HL-60 (cell line): ENCODE results near the gene NDUFA13.

ENCODE experiments used
- GABPA ChIP-seq: IDR thresholded peaks from 2 replicates; pipeline ENCODE4 v1.6.1; 2012; ENCODE audit warnings: low read depth
- POLR2AphosphoS5 ChIP-seq: IDR thresholded peaks from 2 replicates; pipeline ENCODE4 v1.6.1; 2012; ENCODE audit warnings: low read depth
- SPI1 ChIP-seq: IDR thresholded peaks from 2 replicates; pipeline ENCODE4 v1.6.1; 2012; ENCODE audit warnings: low read depth, mild to moderate bottlenecking, borderline replicate concordance
- TF ChIP-seq, protein P1 (sequence below): IDR thresholded peaks from one replicate; pipeline ENCODE4 v1.5.1; 2011; ENCODE audit warnings: low read length, control low read depth, inconsistent platforms; ENCODE audit not compliant: insufficient read depth
- TF ChIP-seq, protein P2 (sequence below): IDR thresholded peaks from 2 replicates; pipeline ENCODE4 v1.6.1; 2012; ENCODE audit warnings: low read depth; ENCODE audit not compliant: insufficient replicate concordance

DNA sequence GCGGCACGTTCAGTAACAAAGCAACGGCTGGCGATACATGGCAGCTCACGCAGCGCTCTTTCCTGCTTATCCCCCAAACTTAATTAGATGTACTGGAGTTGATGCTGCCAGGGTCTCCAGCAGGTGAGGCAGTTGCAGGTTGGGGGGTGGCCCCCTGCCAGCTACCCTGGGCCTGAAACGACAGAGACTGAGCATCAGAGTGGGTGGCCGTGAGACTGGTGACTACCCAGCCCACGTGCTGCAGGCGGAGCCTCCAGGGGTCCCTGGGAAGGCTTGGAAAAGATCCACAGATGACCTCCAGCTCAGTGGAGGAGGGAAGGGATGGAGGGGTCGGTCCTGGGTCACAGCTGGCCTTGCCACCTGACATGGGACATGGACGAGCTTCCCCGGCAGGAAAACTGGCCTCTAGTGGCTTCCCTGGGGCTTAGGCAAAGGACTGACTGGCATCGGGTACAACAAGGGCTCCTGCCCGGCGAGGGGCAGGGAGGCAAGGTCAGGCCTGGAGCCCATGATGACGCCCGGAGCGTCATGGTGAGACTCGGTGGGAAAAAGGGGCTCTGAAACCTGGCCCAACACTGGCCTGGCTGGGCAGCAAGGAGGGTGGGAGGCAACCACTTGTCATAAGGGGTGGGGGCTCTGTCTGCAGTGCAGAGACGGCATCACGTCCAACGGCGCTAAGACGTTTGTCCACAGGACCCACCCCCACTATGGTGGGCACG is 46.1 kb downstream of the NDUFA13 start:
- TF ChIP-seq, protein P1, sequence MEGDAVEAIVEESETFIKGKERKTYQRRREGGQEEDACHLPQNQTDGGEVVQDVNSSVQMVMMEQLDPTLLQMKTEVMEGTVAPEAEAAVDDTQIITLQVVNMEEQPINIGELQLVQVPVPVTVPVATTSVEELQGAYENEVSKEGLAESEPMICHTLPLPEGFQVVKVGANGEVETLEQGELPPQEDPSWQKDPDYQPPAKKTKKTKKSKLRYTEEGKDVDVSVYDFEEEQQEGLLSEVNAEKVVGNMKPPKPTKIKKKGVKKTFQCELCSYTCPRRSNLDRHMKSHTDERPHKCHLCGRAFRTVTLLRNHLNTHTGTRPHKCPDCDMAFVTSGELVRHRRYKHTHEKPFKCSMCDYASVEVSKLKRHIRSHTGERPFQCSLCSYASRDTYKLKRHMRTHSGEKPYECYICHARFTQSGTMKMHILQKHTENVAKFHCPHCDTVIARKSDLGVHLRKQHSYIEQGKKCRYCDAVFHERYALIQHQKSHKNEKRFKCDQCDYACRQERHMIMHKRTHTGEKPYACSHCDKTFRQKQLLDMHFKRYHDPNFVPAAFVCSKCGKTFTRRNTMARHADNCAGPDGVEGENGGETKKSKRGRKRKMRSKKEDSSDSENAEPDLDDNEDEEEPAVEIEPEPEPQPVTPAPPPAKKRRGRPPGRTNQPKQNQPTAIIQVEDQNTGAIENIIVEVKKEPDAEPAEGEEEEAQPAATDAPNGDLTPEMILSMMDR = no peak
- TF ChIP-seq POLR2AphosphoS5 = no peak
- no peak for TF ChIP-seq GABPA
- TF ChIP-seq, protein P2, sequence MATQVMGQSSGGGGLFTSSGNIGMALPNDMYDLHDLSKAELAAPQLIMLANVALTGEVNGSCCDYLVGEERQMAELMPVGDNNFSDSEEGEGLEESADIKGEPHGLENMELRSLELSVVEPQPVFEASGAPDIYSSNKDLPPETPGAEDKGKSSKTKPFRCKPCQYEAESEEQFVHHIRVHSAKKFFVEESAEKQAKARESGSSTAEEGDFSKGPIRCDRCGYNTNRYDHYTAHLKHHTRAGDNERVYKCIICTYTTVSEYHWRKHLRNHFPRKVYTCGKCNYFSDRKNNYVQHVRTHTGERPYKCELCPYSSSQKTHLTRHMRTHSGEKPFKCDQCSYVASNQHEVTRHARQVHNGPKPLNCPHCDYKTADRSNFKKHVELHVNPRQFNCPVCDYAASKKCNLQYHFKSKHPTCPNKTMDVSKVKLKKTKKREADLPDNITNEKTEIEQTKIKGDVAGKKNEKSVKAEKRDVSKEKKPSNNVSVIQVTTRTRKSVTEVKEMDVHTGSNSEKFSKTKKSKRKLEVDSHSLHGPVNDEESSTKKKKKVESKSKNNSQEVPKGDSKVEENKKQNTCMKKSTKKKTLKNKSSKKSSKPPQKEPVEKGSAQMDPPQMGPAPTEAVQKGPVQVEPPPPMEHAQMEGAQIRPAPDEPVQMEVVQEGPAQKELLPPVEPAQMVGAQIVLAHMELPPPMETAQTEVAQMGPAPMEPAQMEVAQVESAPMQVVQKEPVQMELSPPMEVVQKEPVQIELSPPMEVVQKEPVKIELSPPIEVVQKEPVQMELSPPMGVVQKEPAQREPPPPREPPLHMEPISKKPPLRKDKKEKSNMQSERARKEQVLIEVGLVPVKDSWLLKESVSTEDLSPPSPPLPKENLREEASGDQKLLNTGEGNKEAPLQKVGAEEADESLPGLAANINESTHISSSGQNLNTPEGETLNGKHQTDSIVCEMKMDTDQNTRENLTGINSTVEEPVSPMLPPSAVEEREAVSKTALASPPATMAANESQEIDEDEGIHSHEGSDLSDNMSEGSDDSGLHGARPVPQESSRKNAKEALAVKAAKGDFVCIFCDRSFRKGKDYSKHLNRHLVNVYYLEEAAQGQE = no peak
- TF ChIP-seq SPI1 = no peak
